ENCODE measurements around the gene OR1N2.
"Not testable (repeated sequence)": the region's sequence is repeated elsewhere in the genome, so short reads cannot be mapped to it uniquely, and the experiment has no call there.

The OR1N2 gene

DNA sequence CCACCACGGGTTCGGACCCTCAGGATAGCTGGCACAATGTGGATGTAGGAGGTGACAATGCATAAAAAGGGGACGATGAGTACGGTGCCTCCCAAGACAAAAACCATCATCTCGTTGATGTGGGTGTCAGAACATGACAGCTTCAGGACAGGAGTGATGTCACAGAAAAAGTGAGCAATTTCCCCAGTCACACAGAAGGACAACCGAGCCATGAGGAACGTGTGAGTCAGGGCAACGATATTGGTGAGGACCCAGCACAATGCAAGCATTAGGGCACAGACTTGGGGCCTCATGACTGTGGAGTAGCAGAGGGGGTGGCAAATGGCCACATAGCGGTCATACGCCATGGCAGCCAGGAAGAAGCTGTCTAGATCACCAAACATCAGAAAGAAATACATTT lies 26.3 kb upstream of the OR1N2 start:
- TF ChIP-seq, protein P1, sequence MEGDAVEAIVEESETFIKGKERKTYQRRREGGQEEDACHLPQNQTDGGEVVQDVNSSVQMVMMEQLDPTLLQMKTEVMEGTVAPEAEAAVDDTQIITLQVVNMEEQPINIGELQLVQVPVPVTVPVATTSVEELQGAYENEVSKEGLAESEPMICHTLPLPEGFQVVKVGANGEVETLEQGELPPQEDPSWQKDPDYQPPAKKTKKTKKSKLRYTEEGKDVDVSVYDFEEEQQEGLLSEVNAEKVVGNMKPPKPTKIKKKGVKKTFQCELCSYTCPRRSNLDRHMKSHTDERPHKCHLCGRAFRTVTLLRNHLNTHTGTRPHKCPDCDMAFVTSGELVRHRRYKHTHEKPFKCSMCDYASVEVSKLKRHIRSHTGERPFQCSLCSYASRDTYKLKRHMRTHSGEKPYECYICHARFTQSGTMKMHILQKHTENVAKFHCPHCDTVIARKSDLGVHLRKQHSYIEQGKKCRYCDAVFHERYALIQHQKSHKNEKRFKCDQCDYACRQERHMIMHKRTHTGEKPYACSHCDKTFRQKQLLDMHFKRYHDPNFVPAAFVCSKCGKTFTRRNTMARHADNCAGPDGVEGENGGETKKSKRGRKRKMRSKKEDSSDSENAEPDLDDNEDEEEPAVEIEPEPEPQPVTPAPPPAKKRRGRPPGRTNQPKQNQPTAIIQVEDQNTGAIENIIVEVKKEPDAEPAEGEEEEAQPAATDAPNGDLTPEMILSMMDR (IDR thresholded peaks at IDR 0.05; ENCODE audit: control extremely low read depth, extremely low read depth, low read depth, missing control alignments) = no peak
- POLR2A ChIA-PET = no interaction called here
- CTCF ChIA-PET = interaction anchor here (0.9 to 4.5 kb wide), 2 partner anchors 22 to 27 kb away, joined by 3 to 23 read pairs; no protein-coding TSS in a partner anchor
- DNase-seq (ENCODE audit: extremely low spot score) = no peak

DNA sequence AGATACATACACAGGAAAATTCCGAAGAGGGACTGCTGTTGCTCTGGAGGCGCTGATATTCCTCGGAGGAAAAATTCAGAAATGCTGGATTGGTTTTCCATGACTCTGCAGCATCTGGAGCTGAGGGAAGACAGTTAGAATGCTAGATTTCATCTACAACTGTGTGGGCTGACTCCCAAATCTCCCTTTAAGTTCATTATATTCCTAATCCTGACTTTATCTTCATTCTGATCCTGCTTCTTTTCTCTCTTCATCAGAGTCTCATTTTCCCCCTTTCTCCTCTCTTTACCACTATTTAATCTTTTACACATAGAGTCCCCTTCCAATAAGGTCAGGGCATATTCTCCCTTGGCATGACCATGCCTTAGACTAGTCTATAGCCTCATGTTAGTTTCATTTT lies 25.7 kb upstream of the OR1N2 start, which contains the start of gene OR1N1:
Gene OR1N1 (minus strand): TSS at position 101 of the 400 bp plus-strand sequence. CDS start 0 bp downstream, at position 101.
- DNase-seq (ENCODE audit: extremely low spot score) = no peak
- TF ChIP-seq, protein P1 (IDR thresholded peaks at IDR 0.05; ENCODE audit: control extremely low read depth, extremely low read depth, low read depth, missing control alignments) = no peak
- ChIA-PET CTCF (interaction anchor here (0.9 to 4.5 kb wide), 2 partner anchors 23 to 28 kb away, joined by 3 to 23 read pairs; no protein-coding TSS in a partner anchor), POLR2A (no interaction called here)

DNA sequence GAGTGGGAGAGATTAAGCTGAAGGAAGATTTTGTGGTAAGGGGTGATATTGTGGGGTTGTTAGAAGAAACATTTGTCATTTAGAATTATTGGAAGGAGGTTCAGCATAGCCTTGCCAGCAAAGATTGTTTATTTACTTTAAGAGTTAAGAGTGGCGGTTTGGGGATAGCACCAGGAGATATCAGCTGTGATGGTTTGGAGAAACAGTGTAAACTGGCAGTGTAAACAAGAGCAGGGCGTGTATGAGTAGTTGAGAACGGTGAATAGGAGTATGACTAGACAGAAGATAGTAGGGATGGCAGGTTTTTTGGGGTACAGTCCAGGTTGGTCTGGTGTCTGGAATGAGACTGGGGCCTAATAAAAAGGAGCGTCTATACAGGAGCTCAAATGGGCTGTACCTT lies 21.8 kb upstream of the OR1N2 start:
- POLR2A ChIA-PET = not testable (repeated sequence)
- CTCF ChIA-PET = interaction anchor here (1.2 kb wide), 1 partner anchor 32 kb away, joined by 4 read pairs; no protein-coding TSS in a partner anchor

DNA sequence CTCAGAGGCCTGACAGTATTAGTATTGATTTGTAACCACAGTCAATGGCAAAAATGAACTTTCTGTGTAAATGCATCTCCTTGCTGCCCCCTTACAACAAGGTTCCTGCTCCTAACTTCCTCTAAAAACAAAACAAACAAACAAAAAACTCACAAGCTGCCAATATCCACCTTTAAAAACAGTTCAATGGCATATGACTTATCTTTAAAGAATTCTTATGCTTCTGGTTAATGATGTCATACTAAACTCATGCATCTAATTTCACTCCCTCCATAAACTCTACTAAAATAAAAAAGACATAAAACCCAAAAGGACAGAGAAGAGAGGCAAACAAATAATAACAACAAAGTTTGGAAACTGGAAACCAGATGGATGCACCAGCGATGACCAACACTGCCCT lies 16.8 kb upstream of the OR1N2 start:
- TF ChIP-seq, protein P1 (IDR thresholded peaks at IDR 0.05; ENCODE audit: control extremely low read depth, extremely low read depth, low read depth, missing control alignments) = no peak
- DNase-seq (ENCODE audit: extremely low spot score) = no peak
- ChIA-PET CTCF (interaction anchor here (1.0 kb wide), 1 partner anchor 15 kb away, joined by 3 read pairs; no protein-coding TSS in a partner anchor), POLR2A (no interaction called here)

More for the DNA sequence above, 21.8 kb upstream of the OR1N2 start:
- DNase-seq (ENCODE audit: extremely low spot score) = not testable (repeated sequence)

DNA sequence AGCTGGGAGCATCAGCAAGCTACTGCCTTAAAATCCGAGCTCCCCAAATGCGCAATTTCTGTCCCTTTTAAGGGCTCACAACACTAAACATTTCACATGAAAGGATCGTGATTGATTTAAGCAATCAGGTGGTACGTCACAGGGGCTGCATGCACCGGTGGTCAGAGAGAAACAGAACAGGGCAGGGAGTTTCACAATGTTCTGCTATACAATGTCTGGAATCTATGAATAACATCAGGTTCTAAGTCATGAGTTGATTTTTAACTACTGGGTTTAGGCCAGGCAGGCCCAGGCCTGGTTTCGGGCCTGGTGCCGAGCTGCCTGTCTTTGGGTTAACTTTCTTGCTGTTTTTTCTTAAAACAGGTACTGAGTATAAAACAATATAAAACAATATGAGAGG lies 15.8 kb upstream of the OR1N2 start:
- POLR2A ChIA-PET; DNase-seq (ENCODE audit: extremely low spot score): not testable (repeated sequence)
- CTCF ChIA-PET = interaction anchor here (1.0 kb wide), 1 partner anchor 16 kb away, joined by 3 read pairs; no protein-coding TSS in a partner anchor

DNA sequence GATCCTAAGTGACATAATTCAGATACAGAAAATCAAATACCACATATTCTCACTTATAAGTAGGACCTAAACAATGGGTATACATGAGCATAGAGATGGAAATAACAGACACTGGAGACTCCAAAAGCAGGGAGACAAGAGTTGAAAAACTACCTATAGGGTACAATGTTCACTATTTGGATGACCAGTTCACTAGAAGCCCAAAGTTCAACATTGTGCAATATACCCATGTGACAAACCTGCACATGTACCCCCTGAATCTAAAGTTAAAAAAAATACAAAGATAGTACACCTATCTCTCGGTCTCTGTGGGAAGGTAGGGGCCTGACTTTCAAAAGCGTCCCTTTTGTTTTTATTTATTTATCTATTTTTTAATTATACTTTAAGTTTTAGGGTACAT lies 14.2 kb upstream of the OR1N2 start:
- TF ChIP-seq, protein P1 (IDR thresholded peaks at IDR 0.05; ENCODE audit: control extremely low read depth, extremely low read depth, low read depth, missing control alignments) = no peak
- ChIA-PET CTCF (no interaction called here), POLR2A (no interaction called here)
- no peak for DNase-seq (ENCODE audit: extremely low spot score)

DNA sequence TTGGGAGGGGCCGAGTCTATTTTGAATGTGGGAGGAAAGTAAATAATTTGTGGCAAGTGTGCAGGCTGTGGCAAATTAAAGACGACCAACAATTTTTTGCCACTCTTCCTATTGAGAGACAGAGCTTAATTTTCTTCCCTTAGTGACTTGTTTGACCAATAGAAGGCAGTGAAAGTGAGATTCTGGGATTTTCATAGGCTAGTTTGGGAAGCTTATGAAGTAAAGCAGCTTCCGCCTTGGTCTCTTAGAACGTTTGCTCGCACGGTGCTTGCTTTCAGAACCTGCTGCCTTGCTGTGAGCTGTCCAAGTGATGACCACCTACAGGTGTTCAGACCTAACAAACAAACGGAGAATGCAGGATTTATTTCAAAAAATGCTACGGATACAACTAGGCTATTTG lies 6.7 kb upstream of the OR1N2 start:
- ChIA-PET CTCF (no interaction called here), POLR2A (no interaction called here)
- no peak for DNase-seq (ENCODE audit: extremely low spot score)
- TF ChIP-seq, protein P1 (IDR thresholded peaks at IDR 0.05; ENCODE audit: control extremely low read depth, extremely low read depth, low read depth, missing control alignments) = no peak

DNA sequence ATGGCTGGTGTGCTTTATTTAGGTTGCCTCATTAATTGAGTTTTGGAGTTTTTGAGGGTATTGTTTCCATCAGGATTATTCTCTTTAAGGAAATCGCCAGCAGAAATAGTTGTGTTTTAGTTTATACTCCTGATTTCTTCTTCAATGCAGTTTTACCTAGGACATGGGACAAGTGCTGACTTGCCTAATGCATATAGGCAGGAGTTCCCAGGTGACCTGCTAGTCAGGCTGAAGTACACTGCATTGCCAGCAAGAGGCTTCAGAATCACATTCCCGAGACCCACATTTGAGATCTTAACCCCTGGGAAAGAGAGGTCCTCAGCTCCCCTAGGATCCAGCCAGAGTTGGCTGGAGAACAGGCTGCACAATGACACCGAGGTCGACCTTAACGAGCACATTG lies 1.5 kb upstream of the OR1N2 start:
- TF ChIP-seq, protein P1 (IDR thresholded peaks at IDR 0.05; ENCODE audit: control extremely low read depth, extremely low read depth, low read depth, missing control alignments) = no peak
- CTCF ChIA-PET = interaction anchor here (1.7 kb wide), 1 partner anchor 10 kb away, joined by 5 read pairs; no protein-coding TSS in a partner anchor
- DNase-seq (ENCODE audit: extremely low spot score) = no peak
- POLR2A ChIA-PET = no interaction called here

Data from GM10248 (cell line).